H1 (cell line): Measurements from ENCODE around the gene TSKU. TPM values are rescaled to one million over a fixed set of nuclear protein-coding genes. Genes with fewer than 3 reads are reported as not detected.

Experiments used
- CTCF ChIA-PET: fragments of 300-600 bp; sonication (Branson Sonifier 250); formaldehyde crosslinking; loops from one replicate; lab custom pipeline; 2021; ENCODE audit not compliant: partially characterized antibody; lab: Charles Lee
- POLR2A ChIA-PET: fragments of 300-600 bp; sonication (Branson Sonifier 250); formaldehyde crosslinking; loops from one replicate; lab custom pipeline; 2021; ENCODE audit warnings: inconsistent platforms; ENCODE audit not compliant: partially characterized antibody; lab: Charles Lee
- DNase-seq, 2 experiments: peaks; one replicate each; pipeline versions ENCODE4 v3.0.0 to v3.0.0-alpha.2; 2010 to 2022; ENCODE audit warnings: low spot score in 2 of 2, low read depth in 1 of 2, mixed read lengths in 1 of 2
- FAIRE-seq: peaks from 2 replicates; lab custom pipeline; 2011; peaks lifted over from hg19 to GRCh38; lab: Jason Lieb, UNC
- H2AFZ ChIP-seq: 2 replicates; pipeline ENCODE4 v1.8.1; 2012; ENCODE audit warnings: low read length, inconsistent platforms
- H2AK5ac ChIP-seq: 2 replicates; pipeline ENCODE4 v1.6.1; 2013; ENCODE audit warnings: low read depth, low read length
- H2BK120ac ChIP-seq: replicated peaks from 2 replicates; pipeline ENCODE3; 2013; ENCODE audit warnings: low read depth, low read length, inconsistent platforms
- H2BK12ac ChIP-seq: 2 replicates; pipeline ENCODE4 v1.6.1; 2013; ENCODE audit warnings: low read depth, low read length
- H2BK15ac ChIP-seq: 2 replicates; pipeline ENCODE4 v1.6.1; 2013; ENCODE audit warnings: low read length
- H2BK20ac ChIP-seq: 2 replicates; pipeline ENCODE4 v1.6.1; 2013; ENCODE audit warnings: low read length
- H2BK5ac ChIP-seq: 2 replicates; pipeline ENCODE4 v1.6.1; 2013; ENCODE audit warnings: low read depth, low read length
- H3K14ac ChIP-seq: 2 replicates; pipeline ENCODE4 v1.6.1; 2013; ENCODE audit warnings: inconsistent platforms; ENCODE audit not compliant: insufficient read length
- H3K18ac ChIP-seq: 2 replicates; pipeline ENCODE4 v1.6.1; 2013; ENCODE audit warnings: low read length; ENCODE audit errors: extremely low read depth
- H3K23ac ChIP-seq: 2 replicates; pipeline ENCODE4 v1.6.1; 2013; ENCODE audit warnings: inconsistent platforms; ENCODE audit not compliant: insufficient read length
- H3K23me2 ChIP-seq: 2 replicates; pipeline ENCODE4 v1.6.1; 2013; ENCODE audit warnings: low read depth, low read length
- H3K27ac ChIP-seq: 2 replicates; pipeline ENCODE4 v1.6.1; 2011; ENCODE audit warnings: low read depth, low read length, inconsistent platforms
- H3K27me3 ChIP-seq, 4 experiments: replicated peaks in 1 of 4; 1 replicate in 1 of 4; 2 replicates in 3 of 4; pipeline versions ENCODE4 v1.6.1 to v1.8.1; 2011 to 2013; ENCODE audit warnings: low read length in 3 of 4, mild to moderate bottlenecking in 3 of 4, inconsistent platforms in 2 of 4, mixed read lengths in 2 of 4, moderate library complexity in 1 of 4; ENCODE audit not compliant: control insufficient read depth in 3 of 4, insufficient read depth in 3 of 4; ENCODE audit errors: extremely low read depth in 1 of 4
- H3K36me3 ChIP-seq, 4 experiments: 2 replicates each; pipeline versions ENCODE4 v1.6.1 to v1.8.1; 2011 to 2013; ENCODE audit warnings: mild to moderate bottlenecking in 4 of 4, low read length in 3 of 4, moderate library complexity in 2 of 4, control low read depth in 1 of 4, inconsistent platforms in 1 of 4; ENCODE audit not compliant: insufficient read depth in 4 of 4, control insufficient read depth in 2 of 4
- H3K4ac ChIP-seq: replicated peaks from 2 replicates; pipeline ENCODE3; 2013; ENCODE audit warnings: low read length, low read depth, mixed read lengths, inconsistent platforms; ENCODE audit not compliant: insufficient read length
- H3K4me1 ChIP-seq, 4 experiments: replicated peaks in 1 of 4; 1 replicate in 1 of 4; 2 replicates in 3 of 4; pipeline versions ENCODE4 v1.6.1 to v1.8.1; 2011 to 2013; ENCODE audit warnings: low read length in 3 of 4, inconsistent platforms in 2 of 4, mixed read lengths in 1 of 4; ENCODE audit not compliant: insufficient read depth in 4 of 4, control insufficient read depth in 3 of 4
- H3K4me2 ChIP-seq, 2 experiments: 2 replicates each; pipeline versions ENCODE4 v1.6.1 to v1.8.1; 2011 to 2013; ENCODE audit warnings: low read depth in 2 of 2, low read length in 2 of 2, control low read depth in 1 of 2, inconsistent platforms in 1 of 2, mild to moderate bottlenecking in 1 of 2; ENCODE audit not compliant: insufficient read depth in 1 of 2
- H3K4me3 ChIP-seq, 4 experiments: fragments of 200-600, 300-600 bp in 1 of 4; sonication (generic), shearing (Covaris generic), sonication (Bioruptor Twin) in 1 of 4; 2 replicates each; pipeline versions ENCODE4 v1.5.1 to v1.8.1; 2011 to 2016; ENCODE audit warnings: low read length in 4 of 4, low read depth in 3 of 4, control low read depth in 2 of 4, inconsistent platforms in 2 of 4, mild to moderate bottlenecking in 2 of 4, mixed read lengths in 1 of 4, moderate library complexity in 1 of 4; ENCODE audit not compliant: insufficient read depth in 2 of 4; ENCODE audit errors: extremely low read depth in 1 of 4
- H3K56ac ChIP-seq: replicated peaks from 2 replicates; pipeline ENCODE3; 2013; ENCODE audit warnings: low read depth, mild to moderate bottlenecking, mixed read lengths, low read length, inconsistent platforms; ENCODE audit not compliant: insufficient read length
- H3K79me1 ChIP-seq: 2 replicates; pipeline ENCODE4 v1.6.1; 2013; ENCODE audit warnings: low read depth, low read length, control low read depth
- H3K79me2 ChIP-seq, 2 experiments: 2 replicates each; pipeline versions ENCODE4 v1.6.1 to v1.8.1; 2012 to 2013; ENCODE audit warnings: low read length in 2 of 2, mild to moderate bottlenecking in 2 of 2, inconsistent platforms in 1 of 2; ENCODE audit not compliant: insufficient read depth in 2 of 2, control insufficient read depth in 1 of 2
- H3K9ac ChIP-seq, 4 experiments: replicated peaks in 1 of 4; 1 replicate in 1 of 4; 2 replicates in 3 of 4; pipeline versions ENCODE4 v1.6.1 to v1.8.1; 2011 to 2013; ENCODE audit warnings: low read depth in 3 of 4, low read length in 3 of 4, control low read depth in 2 of 4, mild to moderate bottlenecking in 2 of 4, moderate library complexity in 2 of 4, inconsistent platforms in 1 of 4; ENCODE audit errors: extremely low read depth in 1 of 4
- H3K9me3 ChIP-seq, 2 experiments: 2 replicates each; pipeline versions ENCODE4 v1.6.1 to v1.8.1; 2012 to 2013; ENCODE audit warnings: mild to moderate bottlenecking in 2 of 2, moderate library complexity in 2 of 2, control low read depth in 1 of 2, inconsistent platforms in 1 of 2, low read depth in 1 of 2, low read length in 1 of 2, mixed read lengths in 1 of 2; ENCODE audit not compliant: insufficient read depth in 2 of 2
- H4K20me1 ChIP-seq, 2 experiments: replicated peaks in 1 of 2; 2 replicates each; pipeline versions ENCODE3 to v1.8.1; 2011 to 2013; ENCODE audit warnings: inconsistent platforms in 2 of 2, low read length in 2 of 2, mild to moderate bottlenecking in 1 of 2; ENCODE audit not compliant: insufficient read depth in 2 of 2, control insufficient read depth in 1 of 2
- H4K5ac ChIP-seq: 2 replicates; pipeline ENCODE4 v1.6.1; 2013; ENCODE audit warnings: low read length, low read depth, mixed read lengths, inconsistent platforms; ENCODE audit not compliant: insufficient read length
- H4K8ac ChIP-seq: 2 replicates; pipeline ENCODE4 v1.8.0; 2013; ENCODE audit warnings: mild to moderate bottlenecking, moderate library complexity, low read length, inconsistent platforms; ENCODE audit not compliant: insufficient read depth; ENCODE audit errors: extremely low read depth
- H4K91ac ChIP-seq: replicated peaks from 2 replicates; pipeline ENCODE3; 2013; ENCODE audit warnings: low read length, mixed read lengths, inconsistent platforms; ENCODE audit not compliant: insufficient read length
- BCL11A ChIP-seq, 2 experiments: IDR thresholded peaks; one replicate each; pipeline ENCODE4 v1.6.1; 2011; ENCODE audit warnings: low read depth in 2 of 2, low read length in 2 of 2, mild to moderate bottlenecking in 2 of 2
- CHD2 ChIP-seq: IDR thresholded peaks from 2 replicates; pipeline ENCODE4 v1.6.1; 2012; ENCODE audit warnings: low read length, improper control_type of control experiment
- EP300 ChIP-seq, 2 experiments: IDR thresholded peaks; 1 replicate in 1 of 2; 2 replicates in 1 of 2; pipeline ENCODE4 v1.6.1; 2011 to 2012; ENCODE audit warnings: low read depth in 2 of 2, low read length in 2 of 2, mild to moderate bottlenecking in 2 of 2, borderline replicate concordance in 1 of 2, inconsistent platforms in 1 of 2, moderate library complexity in 1 of 2
- JUND ChIP-seq: IDR thresholded peaks from 2 replicates; pipeline ENCODE4 v1.6.1; 2011; ENCODE audit warnings: mild to moderate bottlenecking, improper control_type of control experiment, low read length
- KDM4A ChIP-seq: IDR thresholded peaks from one replicate; pipeline ENCODE4 v1.7.1; 2012; ENCODE audit warnings: low read depth, mild to moderate bottlenecking, moderate library complexity, low read length, inconsistent platforms; ENCODE audit not compliant: severe bottlenecking
- RBBP5 ChIP-seq: IDR thresholded peaks from 2 replicates; pipeline ENCODE4 v1.7.1; 2012; ENCODE audit warnings: low read depth, mild to moderate bottlenecking, inconsistent platforms, low read length, moderate library complexity, borderline replicate concordance
- RFX5 ChIP-seq: IDR thresholded peaks from 2 replicates; pipeline ENCODE4 v1.6.1; 2011; ENCODE audit warnings: low read depth, low read length, improper control_type of control experiment, borderline replicate concordance
- SIX5 ChIP-seq: IDR thresholded peaks from 2 replicates; pipeline ENCODE4 v1.6.1; 2011; ENCODE audit warnings: mild to moderate bottlenecking, low read depth, low read length
- TCF12 ChIP-seq: IDR thresholded peaks from 2 replicates; pipeline ENCODE4 v1.6.1; 2011; ENCODE audit warnings: low read depth, mild to moderate bottlenecking, low read length
- TEAD4 ChIP-seq: IDR thresholded peaks from 2 replicates; pipeline ENCODE4 v1.6.1; 2012; ENCODE audit warnings: low read depth, low read length, inconsistent platforms, mixed read lengths
- YY1 ChIP-seq: IDR thresholded peaks from 2 replicates; pipeline ENCODE4 v1.6.1; 2011; ENCODE audit warnings: low read depth, mild to moderate bottlenecking, low read length
- ZNF274 ChIP-seq: IDR thresholded peaks from 2 replicates; pipeline ENCODE4 v1.7.0; 2012; ENCODE audit warnings: low read length, borderline replicate concordance; ENCODE audit errors: extremely low read depth
- WGBS, 2 experiments: shearing (Covaris generic) in 1 of 2; methylation state at CpG; one replicate each; pipeline versions ENCODE4 v1.1.6 to v1.1.7; 2013 to 2015; ENCODE audit warnings: low lambda C conversion rate in 2 of 2, mixed read lengths in 2 of 2, inconsistent platforms in 1 of 2, low coverage in 1 of 2, missing lambda C conversion rate in 1 of 2; ENCODE audit not compliant: insufficient replicate concordance in 2 of 2, insufficient coverage in 1 of 2, insufficient read length in 1 of 2; ENCODE audit errors: extremely low coverage in 1 of 2, missing lambda C conversion rate in 1 of 2; 5-methylcytosine and 5-hydroxymethylcytosine counted together
- polyA plus RNA-seq, 7 experiments: library from polyadenylated mRNA; depleted of rRNA in 3 of 7; stranded (reverse) in 5 of 7; unstranded in 2 of 7; fragments of >200 nt in 5 of 7; fragments of 200-250 nt in 2 of 7; gene quantifications; 1 replicate in 5 of 7; 2 replicates in 1 of 7; 4 replicates in 1 of 7; pipeline versions ENCODE4 v1.2.1 to v1.2.3, GENCODE V29; 2011 to 2013; ENCODE audit warnings: missing spikeins in 2 of 7, mixed read lengths in 2 of 7
- total RNA-seq: library from RNA; stranded (reverse); fragmentation: NEBNext Ultra II Directional; extraction: Animal tissue kit (Norgen Biotek cat#: 25700); gene quantifications from 2 replicates; pipeline ENCODE4 v1.2.1, GENCODE V29; 2021
- TF ChIP-seq, protein P1 (sequence below): IDR thresholded peaks from 2 replicates; pipeline ENCODE4 v1.6.1; 2012; ENCODE audit warnings: low read length, inconsistent platforms

Gene TSKU
- total and polyA plus RNA-seq, 2 of the 8 experiments (the other 6 are each of a cell fraction or from before 2014, with no cell fraction given) = 22.8 to 28.4 TPM

DNA sequence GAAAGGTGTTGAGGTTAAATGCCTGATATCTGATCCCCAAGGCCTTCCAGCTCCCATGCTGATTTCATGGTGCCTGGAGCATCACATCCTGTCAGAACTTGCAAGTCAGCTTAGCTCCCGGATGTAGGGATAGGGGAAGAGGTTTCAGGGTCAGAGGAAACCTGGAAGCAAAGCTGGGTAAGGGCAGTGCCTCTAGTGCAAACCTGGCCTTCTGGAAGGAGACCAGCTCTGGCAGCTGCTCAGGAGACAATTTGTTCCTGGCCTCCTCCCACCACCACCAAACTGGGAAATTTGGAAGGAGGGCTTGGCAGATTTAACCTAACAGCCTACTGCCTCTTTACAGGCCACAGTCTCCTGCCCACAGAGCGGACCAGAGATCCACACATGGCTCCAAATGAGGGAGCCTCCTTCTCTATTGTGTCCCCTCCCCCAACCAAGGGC lies 9.2 kb upstream of the TSKU start:
- ChIA-PET POLR2A (interaction anchor here (1.0 to 1.1 kb wide), 4 partner anchors 9 to 40 kb away, joined by 3 to 4 read pairs (median 4); partner anchors contain the start of gene TSKU), CTCF (interaction anchor here (1.1 to 1.6 kb wide), 4 partner anchors 17 to 59 kb away, joined by 3 to 4 read pairs (median 3); no protein-coding TSS in a partner anchor)
- Histone ChIP-seq H2BK20ac (no peak overlapping the region), H3K27ac (no peak overlapping the region), H3K27me3 (no peaks in the 10 kb centered on the region), H3K4ac (no peak overlapping the region), H4K8ac (no peak overlapping the region), H3K9me3 (peaks cover 11 to 20% of the 10 kb centered on the region in 2 experiments), H3K9ac (no peak overlapping the region), H2BK5ac (no peak overlapping the region), H3K79me1 (no peaks in the 10 kb centered on the region), H3K14ac (no peak overlapping the region), H3K4me2 (no peak overlapping the region), H3K4me1 (peaks cover 6 to 17% (median 12%) of the 10 kb centered on the region in 4 experiments), H4K5ac (no peak overlapping the region), H3K36me3 (no peaks in the 10 kb centered on the region), H2BK15ac (no peak overlapping the region), H2AFZ (no peak overlapping the region), H3K4me3 (no peak overlapping the region), H4K20me1 (no peaks in the 10 kb centered on the region), H2AK5ac (no peak overlapping the region), H4K91ac (no peak overlapping the region), H3K23ac (no peak overlapping the region), H2BK12ac (no peak overlapping the region), H3K23me2 (no peaks in the 10 kb centered on the region), H3K79me2 (no peaks in the 10 kb centered on the region), H3K18ac (no peak overlapping the region), H3K56ac (no peak overlapping the region), H2BK120ac (no peak overlapping the region)
- no peak for DNase-seq
- no peak for FAIRE-seq
- WGBS, 2 experiments = 86% methylated on average over 2 of the region's 2 CpGs; no CpG with 5 or more reads in 1 of the 2 experiments
- TF ChIP-seq CHD2 (no peak), RBBP5 (no peak), YY1 (no peak), JUND (no peak), TCF12 (no peak), KDM4A (no peak), BCL11A (IDR thresholded peaks at IDR 0.05; ENCODE audit: low read depth in 2 of 2, low read length in 2 of 2) (no peak), EP300 (IDR thresholded peaks at IDR 0.05; ENCODE audit: borderline replicate concordance in 1 of 2, low read depth in 2 of 2, low read length in 2 of 2) (no peak), SIX5 (no peak), TEAD4 (no peak), RFX5 (no peak), ZNF274 (no peak)
- TF ChIP-seq, protein P1, sequence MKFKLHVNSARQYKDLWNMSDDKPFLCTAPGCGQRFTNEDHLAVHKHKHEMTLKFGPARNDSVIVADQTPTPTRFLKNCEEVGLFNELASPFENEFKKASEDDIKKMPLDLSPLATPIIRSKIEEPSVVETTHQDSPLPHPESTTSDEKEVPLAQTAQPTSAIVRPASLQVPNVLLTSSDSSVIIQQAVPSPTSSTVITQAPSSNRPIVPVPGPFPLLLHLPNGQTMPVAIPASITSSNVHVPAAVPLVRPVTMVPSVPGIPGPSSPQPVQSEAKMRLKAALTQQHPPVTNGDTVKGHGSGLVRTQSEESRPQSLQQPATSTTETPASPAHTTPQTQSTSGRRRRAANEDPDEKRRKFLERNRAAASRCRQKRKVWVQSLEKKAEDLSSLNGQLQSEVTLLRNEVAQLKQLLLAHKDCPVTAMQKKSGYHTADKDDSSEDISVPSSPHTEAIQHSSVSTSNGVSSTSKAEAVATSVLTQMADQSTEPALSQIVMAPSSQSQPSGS = no peak
